Stimulated activated naive B cell treated with anti-CD40 and anti-IgM and Interleukin-4, amounts not matched to agents 10 μg/mL and 1 μg/mL and 100 μg/mL, for 72 hours (primary cell): ENCODE data around the gene CHCHD5.
"Not testable (repeated sequence)": the region's sequence is repeated elsewhere in the genome, so short reads cannot be mapped to it uniquely, and the experiment has no call there.

Experiments used
- ATAC-seq, 2 donors: fragments of 150-1000 bp; cut with Tn5 transposase; replicated peaks; 2 replicates each; pipeline ENCODE4 v1.10.0; 2021; ENCODE audit warnings: moderate library complexity in 1 of 2
- DNase-seq: peaks from one replicate; pipeline ENCODE4 v3.0.0; 2021
- H3K27ac Mint-ChIP-seq: one replicate; pipeline ENCODE4 v1.8.0; 2022; ENCODE audit warnings: mild to moderate bottlenecking, mixed read lengths
- H3K27me3 Mint-ChIP-seq, 2 donors: one replicate each; pipeline ENCODE4 v1.8.0; 2022; ENCODE audit warnings: mixed read lengths in 2 of 2
- H3K36me3 Mint-ChIP-seq, 2 donors: one replicate each; pipeline ENCODE4 v1.8.0; 2022; ENCODE audit warnings: mixed read lengths in 2 of 2, mild to moderate bottlenecking in 1 of 2
- H3K4me1 Mint-ChIP-seq, 2 donors: one replicate each; pipeline ENCODE4 v1.8.0; 2022; ENCODE audit warnings: mixed read lengths in 2 of 2, mild to moderate bottlenecking in 1 of 2
- H3K4me3 Mint-ChIP-seq, 2 donors: one replicate each; pipeline ENCODE4 v1.8.0; 2022; ENCODE audit warnings: mild to moderate bottlenecking in 2 of 2, mixed read lengths in 2 of 2, moderate library complexity in 1 of 2
- H3K9me3 Mint-ChIP-seq, 2 donors: one replicate each; pipeline ENCODE4 v1.8.0; 2022; ENCODE audit warnings: mixed read lengths in 2 of 2, mild to moderate bottlenecking in 1 of 2

CHCHD5 gene

DNA sequence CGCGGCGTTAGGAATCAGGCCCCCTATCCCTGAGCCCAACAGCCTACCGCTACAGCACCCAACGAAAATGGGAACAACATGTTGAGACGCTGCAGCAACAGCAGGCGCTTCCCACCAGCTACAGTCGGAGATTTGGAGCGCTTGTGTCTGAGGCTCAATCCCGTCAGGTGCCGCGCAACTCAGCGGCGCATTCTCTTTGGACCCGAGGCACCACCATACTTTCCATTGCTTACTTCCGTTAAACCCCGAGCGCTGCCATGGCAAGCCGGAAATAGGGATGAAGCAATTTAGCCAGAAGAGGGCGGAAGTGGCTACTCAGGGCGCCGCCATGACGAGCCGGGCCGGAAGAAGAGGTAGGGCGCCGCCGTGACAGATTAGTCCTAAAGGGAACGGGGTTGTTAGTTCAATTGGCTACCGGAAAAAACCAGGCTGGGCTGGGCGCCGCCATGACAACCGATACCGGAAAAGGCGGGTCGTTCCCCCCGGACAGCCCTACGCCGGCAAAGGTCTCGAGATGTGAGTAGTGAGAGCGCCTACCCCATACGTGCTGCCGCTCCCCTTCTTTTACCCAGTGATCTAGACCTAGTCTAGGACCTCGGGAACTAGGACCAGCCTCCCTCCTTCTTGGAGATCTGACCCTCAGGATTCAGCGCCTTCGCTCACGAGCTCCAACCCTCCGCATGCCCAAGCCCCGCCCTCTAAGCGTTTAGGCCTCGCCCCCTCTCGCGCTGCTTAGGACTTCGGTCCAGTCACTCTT lies at the start of gene CHCHD5:
Gene CHCHD5, plus strand, starts transcription at position 476 of the 757 bp plus-strand sequence. Its CDS starts 39 bp downstream, at position 515.
- Mint-ChIP-seq H3K4me3 (peak within 1 kb of the TSS; percentile 96 to 98), H3K4me1 (peaks cover 27 to 41% of the 10 kb centered on the region in 2 donors), H3K9me3 (no peaks in the 10 kb centered on the region), H3K27me3 (no peaks in the 10 kb centered on the region), H3K27ac (peak within 1 kb of the TSS; percentile 100), H3K36me3 (peaks cover 16 to 40% of the 10 kb centered on the region in 2 donors)
- peak; percentile 89 to 93 for ATAC-seq
- DNase-seq: peak; percentile 94

DNA sequence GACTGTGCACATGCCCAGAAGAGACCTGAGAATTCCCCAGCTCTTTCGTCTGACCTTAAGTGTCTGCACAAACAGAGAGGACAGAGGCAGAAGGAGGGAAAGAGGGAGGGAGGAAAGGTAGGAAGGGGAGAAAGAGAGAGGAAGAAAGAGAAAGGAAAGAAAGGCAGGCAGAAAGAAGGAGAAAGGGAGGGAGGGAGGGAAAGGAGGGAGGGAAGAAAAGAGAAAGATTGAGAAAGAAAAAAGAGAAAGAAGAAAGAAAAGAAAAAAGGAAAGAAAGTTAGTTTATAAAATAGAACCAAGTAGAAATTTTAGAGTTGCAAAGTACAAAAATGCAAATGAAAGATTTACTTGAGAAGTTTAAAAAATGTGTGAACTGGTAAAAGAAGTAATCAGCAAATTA lies 49.6 kb upstream of the CHCHD5 start:
- ATAC-seq: no peak
- Mint-ChIP-seq H3K4me1 (no peaks in the 10 kb centered on the region), H3K36me3 (peaks cover 19 to 35% of the 10 kb centered on the region in 2 donors), H3K4me3 (no peak overlapping the region), H3K9me3 (no peaks in the 10 kb centered on the region), H3K27me3 (no peaks in the 10 kb centered on the region), H3K27ac (no peak overlapping the region)
- DNase-seq: no peak

DNA sequence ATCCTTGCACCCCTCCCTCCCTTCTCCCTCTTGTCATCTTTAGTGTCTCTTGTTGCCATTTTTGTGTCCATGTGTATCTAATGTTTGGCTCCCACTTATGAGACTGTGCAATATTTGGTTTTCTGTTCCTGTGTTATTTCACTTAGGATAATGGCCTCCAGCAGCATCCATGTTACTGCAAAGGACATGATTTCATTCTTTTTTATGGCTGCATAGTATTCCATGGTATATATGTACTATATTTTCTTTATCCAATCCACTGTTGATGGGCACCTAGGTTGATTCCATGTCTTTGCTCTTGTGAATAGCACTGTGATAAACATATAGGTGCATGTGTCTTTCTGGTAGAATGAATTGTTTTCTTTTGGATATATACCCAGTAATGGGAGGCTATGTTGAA lies 47.7 kb upstream of the CHCHD5 start:
- not testable (repeated sequence) for H3K27ac Mint-ChIP-seq, H3K4me3 Mint-ChIP-seq, H3K27me3 Mint-ChIP-seq, DNase-seq, H3K9me3 Mint-ChIP-seq, ATAC-seq
- Mint-ChIP-seq H3K36me3 (peaks cover 15 to 23% of the 10 kb centered on the region in 2 donors), H3K4me1 (peaks cover 3 to 13% of the 10 kb centered on the region in 2 donors)

GRCh38 chr2:112539306-112539705 lies 45.1 kb upstream of the CHCHD5 start:
- Mint-ChIP-seq H3K36me3 (peaks cover 4 to 7% of the 10 kb centered on the region in 2 donors), H3K9me3 (no peaks in the 10 kb centered on the region), H3K4me1 (peaks cover 3 to 13% of the 10 kb centered on the region in 2 donors), H3K27ac (no peak overlapping the region), H3K27me3 (no peaks in the 10 kb centered on the region), H3K4me3 (no peak overlapping the region)
- DNase-seq (no peak), ATAC-seq (no peak)

DNA sequence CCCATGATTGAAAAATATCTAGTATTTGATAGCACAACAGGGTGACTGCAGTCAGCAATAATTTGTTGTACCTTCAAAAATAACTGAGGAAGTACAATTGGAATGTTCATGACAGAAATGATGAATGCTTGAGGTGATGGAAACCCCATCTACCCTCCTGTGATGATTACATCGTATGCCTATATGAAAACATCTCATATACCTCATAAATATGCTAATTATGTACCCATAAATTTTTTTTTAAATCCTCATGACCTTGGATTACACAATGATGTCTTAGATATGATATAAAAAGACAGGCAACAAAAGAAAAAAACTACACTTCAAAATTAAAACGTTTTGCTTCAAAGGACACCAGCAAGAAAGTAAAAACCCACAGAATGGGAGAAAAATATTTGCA lies 43.5 kb upstream of the CHCHD5 start:
- H3K27ac Mint-ChIP-seq: no peak overlapping the region
- H3K36me3 Mint-ChIP-seq: peaks cover 4% of the 10 kb centered on the region in 2 donors
- no peaks in the 10 kb centered on the region for H3K27me3 Mint-ChIP-seq
- peaks cover 3 to 13% of the 10 kb centered on the region in 2 donors for H3K4me1 Mint-ChIP-seq
- H3K4me3 Mint-ChIP-seq: no peak overlapping the region
- DNase-seq (no peak), ATAC-seq (no peak)
- no peaks in the 10 kb centered on the region for H3K9me3 Mint-ChIP-seq

DNA sequence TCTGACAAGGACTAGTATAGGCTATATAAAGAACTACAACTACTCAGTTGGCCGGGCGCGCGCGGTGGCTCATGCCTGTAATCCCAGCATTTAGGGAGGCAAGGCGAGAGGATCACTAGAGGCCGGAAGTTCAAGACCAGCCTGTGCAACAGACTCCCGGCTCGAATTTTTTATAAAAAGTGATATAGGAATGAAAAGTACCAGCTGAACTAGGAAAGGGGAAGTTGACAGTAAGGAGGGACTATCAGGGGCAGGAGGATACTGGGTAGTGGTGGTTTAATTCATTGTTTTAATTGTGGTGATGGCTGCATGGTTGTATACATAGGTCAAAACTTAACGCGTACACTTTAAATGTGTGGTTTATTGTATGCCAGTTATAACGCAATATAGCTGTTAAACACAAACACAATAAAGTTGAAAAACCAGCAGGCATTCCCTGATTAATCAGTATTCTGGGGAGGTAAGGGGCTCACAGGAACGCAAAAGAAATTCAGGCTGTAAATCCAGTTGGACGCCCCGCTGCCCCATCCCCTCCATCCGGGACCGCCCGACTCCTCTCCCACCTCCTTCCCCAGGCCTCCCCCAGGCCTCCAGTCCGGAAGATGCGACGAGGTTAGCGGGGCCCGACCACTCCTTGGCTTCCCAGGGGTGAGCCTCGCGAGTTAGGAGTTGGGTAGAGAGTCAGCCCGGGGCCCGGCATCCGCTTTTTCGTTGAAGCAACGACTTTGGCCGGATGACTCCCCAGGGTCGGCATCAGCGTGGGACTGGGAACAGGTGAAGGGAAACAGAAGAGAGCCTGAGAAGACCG lies 42.9 kb upstream of the CHCHD5 start:
- DNase-seq (peak; percentile 11), ATAC-seq (peak; percentile 74 to 80)
- H3K36me3 Mint-ChIP-seq: peaks cover 4% of the 10 kb centered on the region in 2 donors
- H3K4me3 Mint-ChIP-seq: no peak overlapping the region
- peaks cover 3 to 13% of the 10 kb centered on the region in 2 donors for H3K4me1 Mint-ChIP-seq
- no peaks in the 10 kb centered on the region for H3K9me3 Mint-ChIP-seq
- no peak overlapping the region for H3K27ac Mint-ChIP-seq
- no peaks in the 10 kb centered on the region for H3K27me3 Mint-ChIP-seq

- peak; percentile 82 for DNase-seq
- H3K27me3 Mint-ChIP-seq: no peaks in the 10 kb centered on the region
- H3K36me3 Mint-ChIP-seq: peaks cover 8% of the 10 kb centered on the region in 2 donors
- peak; percentile 82 to 88 for ATAC-seq
- no peak within 1 kb of the TSS for H3K4me3 Mint-ChIP-seq
- no peaks in the 10 kb centered on the region for H3K9me3 Mint-ChIP-seq
- peaks cover 5 to 13% of the 10 kb centered on the region in 2 donors for H3K4me1 Mint-ChIP-seq
- no peak within 1 kb of the TSS for H3K27ac Mint-ChIP-seq
Measured at GRCh38 chr2:112542123-112542983, 42.1 kb upstream of the CHCHD5 start, which contains the start of gene POLR1B. Gene POLR1B (plus strand): TSS chr2:112542465. CDS start chr2:112542495, 30 bp downstream.

DNA sequence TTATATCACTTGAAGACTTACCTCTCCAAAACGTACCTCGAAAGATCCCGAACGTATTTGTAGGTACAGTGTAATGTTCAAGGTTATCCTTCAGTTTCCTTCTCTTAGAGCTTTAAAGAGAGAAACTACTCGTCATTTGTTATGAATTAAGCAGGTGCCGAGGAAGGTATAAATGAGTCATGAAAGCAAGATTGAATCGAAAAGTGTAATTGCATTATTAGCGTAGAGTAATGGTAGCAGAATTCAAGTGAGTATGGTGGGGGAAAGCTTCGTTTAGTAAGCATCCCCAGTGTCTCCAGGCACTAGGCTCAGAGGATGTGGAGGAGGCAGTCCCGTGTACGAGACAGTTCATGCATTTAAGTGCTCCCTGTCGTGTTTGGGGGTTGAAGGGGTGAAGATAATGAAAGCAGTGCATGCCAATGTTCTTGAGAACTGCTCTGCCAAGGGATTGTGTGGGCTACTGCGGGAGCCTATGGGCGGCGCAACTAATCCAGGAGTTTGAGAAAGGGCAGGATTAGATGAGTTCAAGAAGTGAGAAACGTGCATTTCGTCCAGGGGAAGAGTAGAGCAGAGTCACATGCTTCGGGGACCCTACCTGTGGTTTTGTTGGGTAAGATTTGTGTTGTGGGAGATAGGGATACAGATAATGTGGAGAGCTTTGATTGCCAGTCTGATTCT lies 41.3 kb upstream of the CHCHD5 start:
- Mint-ChIP-seq H3K4me3 (no peak overlapping the region), H3K27me3 (no peaks in the 10 kb centered on the region), H3K4me1 (peaks cover 5 to 13% of the 10 kb centered on the region in 2 donors), H3K27ac (no peak overlapping the region), H3K9me3 (no peaks in the 10 kb centered on the region), H3K36me3 (peaks cover 6 to 7% of the 10 kb centered on the region in 2 donors)
- DNase-seq (no peak), ATAC-seq (no peak)

GRCh38 chr2:112547333-112547732 lies 37.1 kb upstream of the CHCHD5 start:
- Mint-ChIP-seq H3K27ac (peak overlapping the region; percentile 59), H3K36me3 (peaks cover 21 to 36% of the 10 kb centered on the region in 2 donors), H3K9me3 (no peaks in the 10 kb centered on the region), H3K4me3 (no peak overlapping the region), H3K4me1 (peaks cover 0 to 7% of the 10 kb centered on the region in 2 donors), H3K27me3 (no peaks in the 10 kb centered on the region)
- ATAC-seq: no peak
- DNase-seq: no peak

DNA sequence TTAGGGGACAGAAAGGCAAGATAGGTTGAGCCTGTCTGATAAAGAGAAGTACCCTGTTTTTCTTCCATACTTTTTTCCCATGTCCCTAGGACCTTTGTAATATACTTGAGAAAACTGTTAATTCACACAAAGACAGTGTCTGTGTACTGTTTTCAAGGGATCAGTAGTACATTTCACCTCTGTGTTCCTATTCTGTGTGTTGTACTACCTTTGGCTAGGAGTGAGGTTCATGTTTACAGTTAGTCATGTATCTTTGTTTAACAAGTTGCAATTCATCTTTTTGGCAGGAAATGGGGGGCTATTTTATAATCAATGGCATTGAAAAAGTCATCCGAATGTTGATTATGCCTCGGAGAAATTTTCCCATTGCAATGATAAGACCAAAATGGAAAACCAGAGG lies 35.4 kb upstream of the CHCHD5 start:
- Mint-ChIP-seq H3K27ac (no peak overlapping the region), H3K9me3 (no peaks in the 10 kb centered on the region), H3K4me1 (peaks cover 0 to 7% of the 10 kb centered on the region in 2 donors), H3K4me3 (no peak overlapping the region), H3K36me3 (peaks cover 28 to 48% of the 10 kb centered on the region in 2 donors), H3K27me3 (no peaks in the 10 kb centered on the region)
- DNase-seq (no peak), ATAC-seq (no peak)

- Mint-ChIP-seq H3K36me3 (peaks cover 62 to 72% of the 10 kb centered on the region in 2 donors), H3K27me3 (no peaks in the 10 kb centered on the region), H3K27ac (peak overlapping the region; percentile 89), H3K4me1 (peaks cover 4 to 17% of the 10 kb centered on the region in 2 donors), H3K4me3 (no peak overlapping the region), H3K9me3 (peaks cover 5 to 6% of the 10 kb centered on the region in 2 donors)
- ATAC-seq (peak; percentile 72 to 82), DNase-seq (no peak)
Measured at GRCh38 chr2:112566104-112566503, 18.3 kb upstream of the CHCHD5 start.

DNA sequence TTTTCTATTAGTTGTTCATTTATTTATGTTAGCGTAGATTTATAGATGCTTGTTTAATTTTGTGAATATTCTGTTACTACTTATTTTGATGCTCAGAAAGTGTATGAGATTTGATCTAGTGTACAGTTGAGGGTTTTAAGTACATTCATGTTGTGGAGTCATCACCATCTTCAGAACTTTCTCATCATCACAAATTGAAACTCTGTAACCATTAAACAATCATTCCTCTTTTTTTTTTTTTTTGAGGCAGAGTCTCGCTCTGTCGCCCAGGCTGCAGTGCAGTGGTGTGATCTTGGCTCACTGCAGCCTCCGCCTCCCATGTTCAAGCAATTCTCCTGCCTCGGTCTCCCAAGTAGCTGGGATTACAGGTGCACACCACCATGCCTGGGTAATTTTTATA lies 17.9 kb upstream of the CHCHD5 start:
- peak; percentile 31 to 51 for ATAC-seq
- peak overlapping the region; percentile 89 for H3K27ac Mint-ChIP-seq

DNA sequence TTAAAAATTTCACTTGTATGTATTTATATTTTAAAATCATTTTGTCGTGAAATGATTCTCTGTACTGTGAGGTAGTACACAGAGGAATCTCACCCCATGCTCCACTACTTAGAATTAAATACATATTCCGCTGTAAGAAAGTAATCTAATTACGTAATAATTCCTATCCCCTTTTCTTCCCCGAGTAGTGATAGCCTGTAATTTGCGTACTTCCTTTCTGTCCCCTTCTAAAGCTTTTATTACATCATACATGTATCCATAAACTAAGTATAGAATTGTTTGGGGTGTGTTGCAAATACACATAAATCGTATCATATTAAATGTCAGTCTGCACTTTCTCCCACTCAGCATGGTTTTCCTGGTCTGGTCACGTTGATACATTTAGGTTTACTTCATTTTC lies 12.4 kb upstream of the CHCHD5 start:
- Mint-ChIP-seq H3K9me3 (peaks cover 5 to 6% of the 10 kb centered on the region in 2 donors), H3K4me1 (no peaks in the 10 kb centered on the region), H3K27ac (no peak overlapping the region), H3K27me3 (no peaks in the 10 kb centered on the region), H3K36me3 (peaks cover 66 to 81% of the 10 kb centered on the region in 2 donors), H3K4me3 (no peak overlapping the region)
- DNase-seq (no peak), ATAC-seq (no peak)

More for the DNA sequence above, 17.9 kb upstream of the CHCHD5 start:
- not testable (repeated sequence) for H3K9me3 Mint-ChIP-seq, DNase-seq, H3K4me3 Mint-ChIP-seq, H3K27me3 Mint-ChIP-seq
- Mint-ChIP-seq H3K4me1 (peaks cover 4 to 17% of the 10 kb centered on the region in 2 donors), H3K36me3 (peaks cover 65 to 74% of the 10 kb centered on the region in 2 donors)
